ENCODE measurements around the gene SEMA3B. TPM values are rescaled to one million over a fixed set of nuclear protein-coding genes. Genes with fewer than 3 reads are reported as not detected.

SEMA3B gene
- total RNA-seq, 2 experiments from 2014 or later = 0.52 to 0.84 TPM

DNA sequence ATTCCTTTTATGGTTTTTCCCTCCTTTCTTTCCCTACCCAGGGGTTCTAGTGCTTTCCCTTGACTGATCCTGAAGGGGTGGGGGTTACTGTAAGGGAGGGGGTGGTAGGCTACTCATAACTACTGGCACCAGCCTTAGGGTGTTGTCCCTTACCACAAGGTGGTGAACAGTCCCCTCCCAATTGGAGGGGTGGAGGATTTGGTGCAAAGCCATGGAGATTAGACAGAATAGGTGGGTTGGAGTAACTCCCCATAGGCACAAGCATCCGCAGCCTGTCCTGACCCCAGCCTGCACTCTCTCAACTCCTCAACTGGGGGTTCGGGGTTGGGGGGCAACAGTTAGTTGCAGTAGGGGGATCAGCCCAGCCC is 56.1 kb downstream of the SEMA3B start:
- Mint-ChIP-seq H3K27ac (no peak overlapping the region), H3K4me3 (no peak overlapping the region), H3K9me3 (ENCODE audit: insufficient read depth) (no peaks in the 10 kb centered on the region), H3K27me3 (ENCODE audit: low read depth) (no peaks in the 10 kb centered on the region), H3K36me3 (ENCODE audit: low read depth) (peaks cover 25% of the 10 kb centered on the region), H3K4me1 (ENCODE audit: low read depth) (peaks cover 43% of the 10 kb centered on the region)
- ATAC-seq (no peak), DNase-seq (no peak)
- ChIA-PET POLR2A (no interaction called here), CTCF (interaction anchor here (1.3 to 7.4 kb wide), 10 partner anchors 9 to 95 kb away, joined by 5 to 113 read pairs (median 10); partner anchors contain the start of genes HYAL1, HYAL3, IFRD2 and NAA80)

DNA sequence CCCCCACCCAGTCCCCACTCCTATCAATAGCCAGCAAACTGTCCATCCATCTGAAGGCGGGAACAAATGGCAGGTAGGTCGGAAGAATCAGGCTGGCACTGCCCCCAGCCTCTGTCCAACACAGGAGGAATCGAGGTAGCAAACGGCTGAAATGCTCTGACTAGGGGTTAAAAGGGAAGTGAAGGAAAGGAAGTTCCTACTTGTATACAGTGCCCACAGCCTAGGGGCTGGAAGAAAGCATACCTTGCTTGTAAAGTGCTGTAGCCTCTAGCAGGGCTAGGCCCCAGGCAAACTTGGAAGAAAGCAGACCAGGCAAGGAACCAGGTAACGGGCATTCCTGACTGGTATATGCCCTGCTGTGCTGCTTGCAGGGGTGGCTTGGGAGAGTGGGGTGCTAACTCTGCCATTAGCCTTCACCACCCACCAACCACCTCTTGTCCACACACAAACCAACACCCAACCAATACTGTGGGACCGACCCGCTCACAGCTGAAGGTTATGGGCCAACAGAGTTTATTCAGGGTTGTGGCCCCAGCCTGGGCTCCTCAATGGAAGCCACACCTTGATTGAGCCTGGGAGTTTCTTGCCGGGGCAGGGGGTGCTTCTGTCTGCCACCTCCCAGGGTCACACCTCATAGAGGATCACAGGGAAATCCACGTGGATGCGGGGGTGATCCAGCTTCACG is 56.7 kb downstream of the SEMA3B start:
- no peak overlapping the region for H3K27ac Mint-ChIP-seq
- H3K9me3 Mint-ChIP-seq (ENCODE audit: insufficient read depth) = no peaks in the 10 kb centered on the region
- CTCF ChIA-PET = interaction anchor here (1.1 to 7.4 kb wide), 7 partner anchors 9 to 132 kb away, joined by 3 to 113 read pairs (median 11); partner anchors contain the start of genes HYAL1, HYAL3, IFRD2 and NAA80
- H3K4me3 Mint-ChIP-seq = no peak overlapping the region
- POLR2A ChIA-PET = interaction anchor here (0.6 kb wide), 1 partner anchor 69 kb away, joined by 3 read pairs; no protein-coding TSS in a partner anchor
- no peak for ATAC-seq
- H3K27me3 Mint-ChIP-seq (ENCODE audit: low read depth) = no peaks in the 10 kb centered on the region
- no peak for DNase-seq
- peaks cover 38% of the 10 kb centered on the region for H3K4me1 Mint-ChIP-seq (ENCODE audit: low read depth)
- peaks cover 29% of the 10 kb centered on the region for H3K36me3 Mint-ChIP-seq (ENCODE audit: low read depth)

DNA sequence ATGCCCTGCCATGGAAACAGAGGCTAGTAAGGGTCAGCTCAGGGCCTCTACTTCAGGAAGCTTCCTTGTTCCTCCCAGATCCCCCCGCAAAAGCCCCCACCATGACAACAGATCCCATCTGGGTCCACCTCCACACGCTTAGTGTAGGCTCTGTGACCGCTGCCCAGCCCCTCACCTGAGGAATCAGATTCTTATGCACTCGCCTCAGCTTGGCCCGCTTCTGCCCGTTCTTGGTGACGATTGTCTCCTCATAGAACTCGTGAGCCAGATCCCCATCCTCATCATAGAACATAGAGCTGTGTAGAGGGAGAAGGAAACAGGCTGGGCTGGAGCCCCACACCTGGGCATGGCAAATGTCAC is 57.2 kb downstream of the SEMA3B start:
- POLR2A ChIA-PET = no interaction called here
- CTCF ChIA-PET = interaction anchor here (1.1 to 1.4 kb wide), 2 partner anchors 27 to 132 kb away, joined by 3 to 6 read pairs; partner anchors contain the start of genes HYAL3 and NAA80
- no peak overlapping the region for H3K27ac Mint-ChIP-seq
- no peaks in the 10 kb centered on the region for H3K9me3 Mint-ChIP-seq (ENCODE audit: insufficient read depth)
- H3K4me1 Mint-ChIP-seq (ENCODE audit: low read depth) = peaks cover 37% of the 10 kb centered on the region
- peaks cover 35% of the 10 kb centered on the region for H3K36me3 Mint-ChIP-seq (ENCODE audit: low read depth)
- DNase-seq (no peak), ATAC-seq (no peak)
- H3K27me3 Mint-ChIP-seq (ENCODE audit: low read depth) = no peaks in the 10 kb centered on the region
- H3K4me3 Mint-ChIP-seq = peak overlapping the region; percentile 18

DNA sequence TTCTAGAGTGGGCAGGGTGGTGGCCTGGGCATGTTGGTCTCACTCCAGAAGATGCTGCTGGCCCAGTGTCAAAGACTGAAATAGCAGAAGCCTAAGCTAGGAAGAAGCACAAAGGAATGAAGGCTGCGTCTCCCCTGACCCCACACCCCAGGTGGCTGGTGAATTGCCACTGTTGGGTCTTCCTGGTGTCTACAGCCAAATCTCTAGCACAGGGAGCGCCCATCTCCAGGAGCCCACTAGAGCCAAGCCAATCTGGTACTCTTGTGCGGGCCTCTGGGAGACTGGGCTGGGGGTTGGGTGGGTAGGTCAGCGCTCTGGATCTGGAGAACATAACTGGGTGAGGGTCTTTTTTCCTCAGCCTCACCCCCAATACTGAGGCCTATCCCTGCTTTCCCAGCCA is 58.2 kb downstream of the SEMA3B start:
- ChIA-PET CTCF (interaction anchor here (0.8 to 2.9 kb wide), 5 partner anchors 8 to 133 kb away, joined by 3 to 22 read pairs (median 6); partner anchors contain the start of genes HYAL3 and NAA80), POLR2A (interaction anchor here (0.8 to 3.1 kb wide), 6 partner anchors 9 to 81 kb away, joined by 3 to 40 read pairs (median 8); partner anchors contain the start of genes HYAL3, NAA80 and RASSF1)
- Mint-ChIP-seq H3K9me3 (ENCODE audit: insufficient read depth) (no peaks in the 10 kb centered on the region), H3K27ac (peak overlapping the region; percentile 83), H3K36me3 (ENCODE audit: low read depth) (peaks cover 43% of the 10 kb centered on the region), H3K27me3 (ENCODE audit: low read depth) (no peaks in the 10 kb centered on the region), H3K4me3 (peak overlapping the region; percentile 87), H3K4me1 (ENCODE audit: low read depth) (peaks cover 41% of the 10 kb centered on the region)
- DNase-seq (no peak), ATAC-seq (no peak)

Small RNA genes within 50 kb of the gene (microRNA-seq; reads per million reads assigned to microRNA genes)
- not detected for gene MIR5787

Other genes starting within 250 kb of the SEMA3B start
- gene RBM5, start 180.2 kb upstream of the SEMA3B start, total RNA-seq = 100 to 1,000 TPM; 180 to 185 TPM
- gene SEMA3F, start 113.8 kb upstream of the SEMA3B start, total RNA-seq = not detected
- gene GNAT1, start 77.5 kb upstream of the SEMA3B start, total RNA-seq = not detected
- gene SLC38A3, start 63.9 kb upstream of the SEMA3B start, total RNA-seq = not detected
- gene GNAI2, start 32.9 kb upstream of the SEMA3B start, total RNA-seq = 100 to 1,000 TPM; 515 to 531 TPM
- not detected for gene LSMEM2, start 9.9 kb downstream of the SEMA3B start, total RNA-seq
- gene IFRD2, start 23.3 kb downstream of the SEMA3B start, total RNA-seq = 10 to 100 TPM; 81.3 to 85.1 TPM
- gene HYAL3, start 30.3 kb downstream of the SEMA3B start, total RNA-seq = 10 to 100 TPM in 1 of 2 experiments, 1 to 10 TPM in 1; 9.7 to 12.7 TPM
- 10 to 100 TPM; 26.8 to 28.5 TPM for gene NAA80, start 30.3 kb downstream of the SEMA3B start, total RNA-seq
- gene HYAL1, start 34.4 kb downstream of the SEMA3B start, total RNA-seq = under 1 TPM in 1 of 2 experiments, not detected in 1; 0.16 TPM
- gene HYAL2, start 53.6 kb downstream of the SEMA3B start, total RNA-seq = 1 to 10 TPM; 6.5 to 6.8 TPM
- gene TUSC2, start 59.1 kb downstream of the SEMA3B start, total RNA-seq = 10 to 100 TPM; 18.5 to 20.8 TPM
- gene RASSF1, start 71.7 kb downstream of the SEMA3B start, total RNA-seq = 100 to 1,000 TPM; 172 to 174 TPM
- gene ZMYND10, start 76.6 kb downstream of the SEMA3B start, total RNA-seq = 1 to 10 TPM; 5.0 to 5.1 TPM
- 10 to 100 TPM; 59.8 to 60.3 TPM for gene NPRL2, start 81.6 kb downstream of the SEMA3B start, total RNA-seq
- gene CYB561D2, start 81.7 kb downstream of the SEMA3B start, total RNA-seq = 10 to 100 TPM; 42.5 to 43.6 TPM
- gene TMEM115, start 90.4 kb downstream of the SEMA3B start, total RNA-seq = 10 to 100 TPM; 18.0 to 18.9 TPM
- under 1 TPM; 0.78 to 0.95 TPM for gene CACNA2D2, start 234.5 kb downstream of the SEMA3B start, total RNA-seq